Ammon's horn (tissue), 1 donor: ENCODE results near the gene ROPN1L.
"Not testable (repeated sequence)": the region's sequence is repeated elsewhere in the genome, so short reads cannot be mapped to it uniquely, and the experiment has no call there.

Source experiments
- DNase-seq: peaks from one replicate; pipeline ENCODE4 v3.0.0-alpha.2; 2016; ENCODE audit warnings: low spot score

The ROPN1L gene

GRCh38 chr5:10441083-10441991, at the start of gene ROPN1L:
Gene ROPN1L, plus strand, starts transcription at chr5:10441879. Its CDS starts 289 bp downstream, at chr5:10442168.
- peak; percentile 93 for DNase-seq

GRCh38 chr5:10392567-10393328, 48.9 kb upstream of the ROPN1L start:
- not testable (repeated sequence) for DNase-seq

GRCh38 chr5:10393491-10393890, 48.2 kb upstream of the ROPN1L start:
- no peak for DNase-seq

GRCh38 chr5:10396552-10396951, 45.1 kb upstream of the ROPN1L start:
- no peak for DNase-seq

GRCh38 chr5:10399839-10400238, 41.8 kb upstream of the ROPN1L start:
- DNase-seq: no peak

- peak; percentile 46 for DNase-seq
Observed at GRCh38 chr5:10400411-10400810, 41.3 kb upstream of the ROPN1L start.

DNA sequence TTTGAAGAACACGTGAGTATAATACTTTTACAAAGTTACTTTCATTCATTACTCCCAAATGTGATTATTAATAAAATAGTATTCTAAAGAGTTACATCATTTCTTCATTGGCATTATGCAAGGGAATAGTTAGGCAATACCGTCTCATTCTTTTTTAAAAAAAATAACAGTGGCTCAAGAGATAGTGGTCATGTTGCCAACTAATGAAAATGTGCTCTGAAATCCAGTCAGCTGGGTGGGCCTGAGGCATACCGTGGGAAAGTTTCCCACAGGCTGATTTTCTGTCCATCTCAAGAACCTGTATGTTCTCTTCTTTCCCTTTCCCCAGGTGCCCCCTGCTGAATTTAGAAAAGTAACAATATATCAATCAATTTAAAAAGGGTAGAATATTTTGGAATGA, 40.8 kb upstream of the ROPN1L start:
- DNase-seq: no peak

GRCh38 chr5:10401498-10401897, 40.2 kb upstream of the ROPN1L start:
- no peak for DNase-seq

DNA sequence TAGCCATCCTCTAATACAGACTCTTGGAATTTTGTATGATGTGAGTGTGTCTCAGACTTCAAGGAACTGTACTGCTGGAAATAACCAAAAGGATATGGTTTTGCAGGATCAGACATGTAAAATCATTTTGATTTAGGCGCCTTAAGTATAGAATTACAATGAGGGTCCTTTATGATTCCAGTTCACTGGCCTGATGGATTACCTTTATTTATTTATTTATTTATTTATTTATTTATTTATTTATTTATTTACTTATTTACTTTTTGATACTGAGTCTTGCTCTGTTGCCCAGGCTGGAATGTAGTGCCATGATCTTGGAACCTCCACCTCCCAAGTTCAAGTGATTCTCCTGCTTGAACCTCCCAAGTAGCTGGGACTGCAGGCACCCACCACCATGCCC, 37.9 kb upstream of the ROPN1L start:
- DNase-seq: no peak

GRCh38 chr5:10406651-10407050, 35.0 kb upstream of the ROPN1L start:
- DNase-seq: no peak

GRCh38 chr5:10409504-10409903, 32.2 kb upstream of the ROPN1L start:
- no peak for DNase-seq

GRCh38 chr5:10410662-10411061, 31.0 kb upstream of the ROPN1L start:
- DNase-seq: no peak

DNA sequence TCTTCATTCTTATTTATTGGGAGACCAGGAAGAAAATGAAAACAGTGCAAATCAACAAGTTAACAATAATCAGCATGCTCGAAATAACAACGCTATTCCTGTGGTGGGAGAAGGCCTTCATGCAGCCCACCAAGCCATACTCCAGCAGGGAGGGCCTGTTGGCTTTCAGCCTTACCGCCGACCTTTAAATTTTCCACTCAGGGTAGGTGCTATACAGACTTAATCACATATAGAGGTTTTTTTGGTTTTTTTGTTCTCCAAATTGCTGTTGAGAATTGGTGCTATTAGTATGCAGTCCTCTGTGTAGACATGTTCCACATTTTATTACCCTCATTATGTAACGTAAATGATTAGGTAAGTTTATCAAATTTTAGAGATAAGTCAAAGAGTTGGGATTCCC, 30.3 kb upstream of the ROPN1L start:
- DNase-seq: no peak

GRCh38 chr5:10416868-10417267, 24.8 kb upstream of the ROPN1L start:
- no peak for DNase-seq

DNA sequence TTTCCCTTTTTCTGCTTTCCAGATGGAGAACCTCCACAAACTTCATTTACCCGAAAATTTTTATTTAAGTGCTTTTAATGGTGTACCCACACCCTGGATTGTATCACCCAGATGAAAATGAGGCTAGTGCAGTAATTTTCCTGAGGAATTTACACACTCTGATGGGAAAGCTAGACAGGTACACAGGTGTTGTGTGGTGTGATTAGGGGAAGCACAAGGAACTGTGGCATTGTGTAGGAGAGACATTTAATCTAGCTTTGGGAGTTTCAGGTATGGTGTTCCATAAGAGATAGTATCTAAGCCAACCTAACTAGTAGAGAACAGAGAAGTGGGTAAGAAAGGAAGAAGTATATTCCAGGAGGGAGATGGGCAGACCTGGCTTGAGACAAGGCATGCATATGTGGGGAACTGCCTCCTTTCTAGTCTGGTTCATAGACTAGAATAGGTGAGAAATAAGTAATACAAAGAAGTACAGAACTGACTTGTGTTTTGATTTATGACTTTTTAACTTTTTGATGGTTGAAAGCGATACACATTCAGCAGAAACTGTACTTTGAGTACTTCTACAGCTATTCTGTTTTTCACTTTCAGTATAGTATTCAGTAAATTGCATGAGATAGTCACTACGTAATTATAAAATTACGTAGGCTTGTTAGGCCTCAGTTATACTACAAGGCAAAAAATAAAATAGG, 22.9 kb upstream of the ROPN1L start:
- DNase-seq: no peak

DNA sequence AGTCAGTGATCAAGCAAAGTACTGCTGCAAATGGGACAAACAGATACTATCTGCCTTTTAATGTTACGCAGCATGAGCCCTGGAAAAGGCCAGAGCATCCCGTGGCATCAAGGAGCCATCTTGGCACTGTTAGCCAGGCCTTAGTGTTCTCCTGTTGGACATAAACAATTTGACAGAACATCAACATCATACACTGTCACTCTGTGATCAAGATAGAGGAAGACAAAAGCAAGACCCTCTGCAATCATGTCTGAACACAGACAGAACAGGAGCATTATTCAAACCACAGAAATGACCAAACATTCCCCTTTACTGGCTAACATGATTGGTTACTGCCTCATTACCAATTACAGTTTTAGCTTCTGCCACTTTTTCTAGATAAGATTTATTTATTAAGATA, 21.2 kb upstream of the ROPN1L start:
- DNase-seq: no peak

DNA sequence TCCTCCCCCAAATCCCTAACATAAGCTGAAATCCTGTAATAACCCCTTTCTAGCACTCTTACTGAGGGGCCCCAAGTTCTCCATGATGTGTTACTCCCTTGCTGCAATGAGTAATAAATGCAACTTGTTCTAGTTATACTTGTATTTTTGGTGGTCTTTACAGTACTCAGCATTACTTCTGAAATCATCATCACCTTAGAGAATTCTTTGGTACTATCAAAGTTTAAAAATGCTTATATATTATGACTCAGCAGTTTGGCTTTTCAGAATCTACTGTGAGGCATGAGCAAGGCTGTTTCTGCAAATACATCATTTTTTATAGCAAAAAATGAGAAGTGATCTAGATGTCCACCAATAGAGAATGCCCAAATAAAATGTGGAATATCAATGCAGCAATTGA, 20.7 kb upstream of the ROPN1L start:
- DNase-seq: no peak

- peak; percentile 82 for DNase-seq
Observed at GRCh38 chr5:10421896-10422691, 19.6 kb upstream of the ROPN1L start.

DNA sequence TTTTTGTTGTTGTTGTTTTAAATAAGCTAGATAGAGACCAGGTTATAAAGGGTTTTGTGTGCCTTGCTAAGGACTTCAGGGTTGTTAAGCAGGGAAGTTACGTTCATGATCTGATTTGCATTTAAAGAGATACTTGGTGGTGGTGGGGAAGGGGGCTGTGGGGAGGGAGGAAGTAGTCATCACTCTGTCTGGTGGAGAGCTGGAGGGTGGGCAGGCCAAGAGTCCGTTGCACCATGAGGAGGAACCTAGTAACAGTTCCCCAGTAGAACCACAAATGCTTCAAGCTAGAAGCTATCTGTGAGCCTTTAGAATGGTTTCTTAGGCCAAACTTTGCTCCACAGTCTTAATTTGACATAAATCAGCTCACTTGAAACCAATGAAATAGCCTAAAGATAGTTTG, 18.7 kb upstream of the ROPN1L start:
- DNase-seq: no peak

- DNase-seq: peak; percentile 81
Observed at GRCh38 chr5:10424124-10424731, 17.5 kb upstream of the ROPN1L start.

GRCh38 chr5:10427201-10427600, 14.5 kb upstream of the ROPN1L start:
- DNase-seq: no peak
